PC-9 (cell line): ENCODE measurements around the gene ELN.

Experiments
- CTCF ChIP-seq: fragments of 200-600 bp; sonication (generic); conservative IDR thresholded peaks from 2 replicates; pipeline ENCODE4 v1.6.1; 2017; ENCODE audit warnings: mixed run types, antibody characterized with exemption, mild to moderate bottlenecking, moderate library complexity
- EZH2 ChIP-seq: fragments of 200-600 bp; sonication (generic); IDR thresholded peaks from 2 replicates; pipeline ENCODE4 v1.8.0; 2017; ENCODE audit warnings: antibody characterized with exemption, low read depth

- TF ChIP-seq CTCF = no peak
- TF ChIP-seq EZH2 = no peak
These were observed 18.3 kb upstream of the ELN start for GRCh38 chr7:74009719-74010118.
